ENCODE results near the gene RHBDD1.

RHBDD1 gene

GRCh38 chr2:226943862-226944620 is 108.2 kb downstream of the RHBDD1 start:
- no peak for DNase-seq

GRCh38 chr2:226953206-226953605 is 117.4 kb downstream of the RHBDD1 start:
- DNase-seq, result no peak

- DNase-seq, result no peak
Observed at GRCh38 chr2:226953826-226954225, 118.0 kb downstream of the RHBDD1 start.

GRCh38 chr2:226956659-226957058 is 120.8 kb downstream of the RHBDD1 start:
- DNase-seq, result no peak

- DNase-seq, result no peak
Observed at GRCh38 chr2:226959418-226959817, 123.6 kb downstream of the RHBDD1 start.

- no peak for DNase-seq
Observed at GRCh38 chr2:226962176-226962773, 126.4 kb downstream of the RHBDD1 start.

GRCh38 chr2:226963528-226963927 is 127.7 kb downstream of the RHBDD1 start:
- no peak for DNase-seq

GRCh38 chr2:226965376-226965775 is 129.5 kb downstream of the RHBDD1 start:
- DNase-seq, result no peak

GRCh38 chr2:226969417-226970080 is 133.7 kb downstream of the RHBDD1 start:
- DNase-seq, result no peak

- DNase-seq, result no peak
Observed at GRCh38 chr2:226970362-226970761, 134.5 kb downstream of the RHBDD1 start.

- DNase-seq, result no peak
Observed at GRCh38 chr2:226971084-226971483, 135.2 kb downstream of the RHBDD1 start.

- DNase-seq, result no peak
Observed at GRCh38 chr2:226971770-226972169, 135.9 kb downstream of the RHBDD1 start.

- no peak for DNase-seq
Observed at GRCh38 chr2:226973816-226974215, 138.0 kb downstream of the RHBDD1 start.

GRCh38 chr2:226977775-226978190 is 141.9 kb downstream of the RHBDD1 start:
- no peak for DNase-seq

GRCh38 chr2:226978300-226978699 is 142.4 kb downstream of the RHBDD1 start:
- DNase-seq, result no peak

GRCh38 chr2:226979004-226979403 is 143.2 kb downstream of the RHBDD1 start:
- no peak for DNase-seq

- no peak for DNase-seq
Observed at GRCh38 chr2:226981791-226982326, 146.0 kb downstream of the RHBDD1 start.

GRCh38 chr2:226983895-226984749 is 148.3 kb downstream of the RHBDD1 start:
- DNase-seq, result no peak

GRCh38 chr2:226984750-226985582 is 149.1 kb downstream of the RHBDD1 start:
- DNase-seq, result peak; percentile 20

GRCh38 chr2:226985583-226985946 is 149.7 kb downstream of the RHBDD1 start:
- DNase-seq, result no peak

- DNase-seq, result no peak
Observed at GRCh38 chr2:226991663-226992062, 155.8 kb downstream of the RHBDD1 start.

GRCh38 chr2:226993171-226993570 is 157.3 kb downstream of the RHBDD1 start:
- no peak for DNase-seq
